Activated B cell treated with CpG ODN at 0.5 μM for 24 hours (primary cell): ENCODE data around the gene CHRNE. TPM values are rescaled to one million over a fixed set of nuclear protein-coding genes. Genes with fewer than 3 reads are reported as not detected.

ENCODE experiments used
- ATAC-seq: fragments of 200-7000 bp; cut with Tn5 transposase; one replicate; pipeline ENCODE4 v1.10.0; 2021; ENCODE audit warnings: low read depth, mild to moderate bottlenecking, moderate library complexity
- CTCF ChIA-PET: fragments of 350-600 bp; sonication (Branson Sonifier 250); formaldehyde crosslinking; loops from one replicate; lab custom pipeline; 2021; ENCODE audit warnings: antibody characterized with exemption; lab: Charles Lee
- POLR2A ChIA-PET: fragments of 350-600 bp; sonication (Branson Sonifier 250); formaldehyde crosslinking; loops from one replicate; lab custom pipeline; 2021; ENCODE audit warnings: antibody characterized with exemption; lab: Charles Lee
- DNase-seq: peaks from one replicate; pipeline ENCODE4 v3.0.0; 2022
- H3K27ac Mint-ChIP-seq: one replicate; pipeline ENCODE4 v1.8.0; 2020; ENCODE audit warnings: mixed read lengths
- H3K27me3 Mint-ChIP-seq: one replicate; pipeline ENCODE4 v1.8.0; 2021; ENCODE audit warnings: mixed read lengths
- H3K36me3 Mint-ChIP-seq: one replicate; pipeline ENCODE4 v1.8.0; 2021; ENCODE audit warnings: low read depth, mixed read lengths
- H3K4me1 Mint-ChIP-seq: one replicate; pipeline ENCODE4 v1.8.0; 2021; ENCODE audit warnings: mixed read lengths
- H3K4me3 Mint-ChIP-seq: one replicate; pipeline ENCODE4 v1.8.0; 2020; ENCODE audit warnings: mild to moderate bottlenecking, mixed read lengths
- H3K9me3 Mint-ChIP-seq: one replicate; pipeline ENCODE4 v1.8.0; 2020; ENCODE audit warnings: mixed read lengths
- CTCF ChIP-seq: fragments of 200-600 bp; IDR thresholded peaks from one replicate; pipeline ENCODE4 v1.8.0; 2022; ENCODE audit warnings: antibody characterized with exemption, mild to moderate bottlenecking
- intact Hi-C: fragments of 100-400 bp; cut with micrococcal nuclease; formaldehyde crosslinking; loops from one replicate; pipeline ENCODE4 v1.15.1; 2024
- total RNA-seq: library from RNA; stranded (reverse); gene quantifications from 2 replicates; pipeline ENCODE4 v1.2.3, GENCODE V29; 2022

CHRNE gene
- total RNA-seq, 1 donor from 2014 or later: 0.38 TPM

GRCh38 chr17:4944554-4945175, 41.8 kb upstream of the CHRNE start:
- ChIA-PET POLR2A (interaction anchor here (0.5 to 12.1 kb wide), 9 partner anchors 8 to 284 kb away, joined by 3 to 391 read pairs (median 5); partner anchors contain the start of genes CAMTA2, GP1BA and SPAG7), CTCF (no interaction called here)
- no peak for ATAC-seq

GRCh38 chr17:4944163-4944553, 41.3 kb upstream of the CHRNE start:
- CTCF ChIA-PET: no interaction called here

More at GRCh38 chr17:4944554-4945175, 41.8 kb upstream of the CHRNE start:
- Mint-ChIP-seq H3K4me1 (peaks cover 72% of the 10 kb centered on the region), H3K27ac (peak overlapping the region; percentile 94), H3K36me3 (peaks cover 70% of the 10 kb centered on the region), H3K27me3 (peaks cover 2% of the 10 kb centered on the region), H3K9me3 (no peaks in the 10 kb centered on the region), H3K4me3 (peak overlapping the region; percentile 85)
- no peak for DNase-seq
- intact Hi-C loops: loop anchor here (5.0 to 10.0 kb wide), 7 partner anchors 137 to 1032 kb away; partner anchors contain the start of genes ATP2A3, CYB5D2, MED11 and NUP88
- TF ChIP-seq CTCF: no peak

GRCh38 chr17:4942760-4943508, 40.0 kb upstream of the CHRNE start:
- ChIA-PET POLR2A (interaction anchor here (0.8 to 12.1 kb wide), 5 partner anchors 8 to 233 kb away, joined by 3 to 391 read pairs (median 3); partner anchors contain the start of genes ARRB2, C17orf107, ENO3 and SPAG7), CTCF (no interaction called here)
- Mint-ChIP-seq H3K27ac (peak overlapping the region; percentile 63), H3K27me3 (no peaks in the 10 kb centered on the region), H3K4me3 (peak overlapping the region; percentile 15), H3K4me1 (peaks cover 84% of the 10 kb centered on the region), H3K9me3 (no peaks in the 10 kb centered on the region), H3K36me3 (peaks cover 79% of the 10 kb centered on the region)
- ATAC-seq: no peak
- no peak for DNase-seq
- intact Hi-C loops: loop anchor here (5.0 to 10.0 kb wide), 2 partner anchors 578 to 801 kb away; partner anchors contain the start of genes CYB5D2, UBE2G1 and ZZEF1
- no peak for TF ChIP-seq CTCF

More at GRCh38 chr17:4944163-4944553, 41.3 kb upstream of the CHRNE start:
- Mint-ChIP-seq H3K27me3 (peaks cover 2% of the 10 kb centered on the region), H3K27ac (peak overlapping the region; percentile 94), H3K4me1 (peaks cover 75% of the 10 kb centered on the region), H3K9me3 (no peaks in the 10 kb centered on the region), H3K4me3 (peak overlapping the region; percentile 85), H3K36me3 (peaks cover 73% of the 10 kb centered on the region)
- intact Hi-C loops: loop anchor here (5.0 to 10.0 kb wide), 2 partner anchors 579 to 802 kb away; partner anchors contain the start of genes CYB5D2, UBE2G1 and ZZEF1
- TF ChIP-seq CTCF: no peak
- POLR2A ChIA-PET: interaction anchor here (0.8 to 12.1 kb wide), 6 partner anchors 8 to 73 kb away, joined by 3 to 391 read pairs (median 4); partner anchors contain the start of genes CAMTA2, GP1BA and SPAG7
- ATAC-seq (no peak), DNase-seq (no peak)

GRCh38 chr17:4941319-4941610, 38.4 kb upstream of the CHRNE start:
- ChIA-PET CTCF (no interaction called here), POLR2A (interaction anchor here (3.0 to 3.4 kb wide), 3 partner anchors 27 to 46 kb away, joined by 19 to 83 read pairs (median 26); partner anchors contain the start of genes C17orf107, CAMTA2 and SPAG7)
- peak overlapping the region; percentile 97 for H3K4me3 Mint-ChIP-seq
- TF ChIP-seq CTCF: no peak
- peaks cover 81% of the 10 kb centered on the region for H3K4me1 Mint-ChIP-seq
- DNase-seq: no peak
- ATAC-seq: no peak
- H3K36me3 Mint-ChIP-seq: peaks cover 79% of the 10 kb centered on the region
- no peaks in the 10 kb centered on the region for H3K9me3 Mint-ChIP-seq
- peak overlapping the region; percentile 98 for H3K27ac Mint-ChIP-seq
- H3K27me3 Mint-ChIP-seq: no peaks in the 10 kb centered on the region
- intact Hi-C loops: loop anchor here (2.0 to 10.0 kb wide), 5 partner anchors 46 to 799 kb away; partner anchors contain the start of genes ARRB2, CAMTA2, CYB5D2 and UBE2G1
